Measurements from ENCODE around the gene DSTN. TPM values are rescaled to one million over a fixed set of nuclear protein-coding genes. Genes with fewer than 3 reads are reported as not detected.

DSTN gene
- total and polyA plus RNA-seq, 2 donors (not counting 3 experiments of a cell fraction or from before 2014, with no cell fraction given) = 66.1 to 300 TPM

DNA sequence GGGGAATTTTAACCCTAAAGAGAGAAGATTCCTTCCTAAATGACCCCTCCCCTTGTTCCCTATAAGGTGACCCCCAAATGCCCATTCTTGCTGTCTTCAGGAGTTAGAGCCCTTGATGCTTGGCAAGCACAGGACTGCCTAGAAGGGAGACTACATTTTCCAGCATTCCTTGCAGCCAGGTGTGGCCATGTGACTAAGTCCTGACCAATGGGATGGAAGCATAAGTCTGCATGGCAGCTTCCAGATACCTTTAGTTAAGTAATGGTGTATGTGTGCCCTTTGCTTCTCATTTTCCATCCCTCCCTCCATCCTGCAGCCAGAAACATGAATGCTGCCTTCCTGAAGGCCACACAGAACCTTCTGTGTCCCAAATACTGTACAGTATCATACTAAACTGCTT is 44.2 kb upstream of the DSTN start:
- H3K4me2 ChIP-seq (ENCODE audit: insufficient read depth, low read length) = no peak overlapping the region
- no peaks in the 10 kb centered on the region for H4K20me1 ChIP-seq (replicated peaks; ENCODE audit: control insufficient read depth, extremely low read depth, insufficient read depth, low read length)
- no peaks in the 10 kb centered on the region for H3K36me3 ChIP-seq (ENCODE audit: control insufficient read depth in 2 of 2, extremely low read depth in 1 of 2, insufficient read depth in 2 of 2, low read length in 2 of 2)
- no peaks in the 10 kb centered on the region for H3K9me3 ChIP-seq (replicated peaks; ENCODE audit: control insufficient read depth, insufficient read depth, low read length)
- dilution Hi-C loops (cut with MboI; ENCODE audit: extremely low pct_ligation_motif_present, low sequenced_read_pairs) = no loop called here
- no peaks in the 10 kb centered on the region for H3K79me2 ChIP-seq (ENCODE audit: control insufficient read depth, insufficient read depth, low read length)
- peak; percentile 64 for TF ChIP-seq MAX (IDR thresholded peaks at IDR 0.05; ENCODE audit: insufficient read depth, insufficient read length)
- TF ChIP-seq EZH2 (IDR thresholded peaks at IDR 0.05; ENCODE audit: borderline replicate concordance, low read depth, low read length, severe bottlenecking) = no peak
- peaks cover 13% of the 10 kb centered on the region for H3K4me1 ChIP-seq (ENCODE audit: control insufficient read depth, extremely low read depth, insufficient read depth, low read length)
- intact Hi-C loops (cut with micrococcal nuclease) = no loop called here
- no TSS peak for BruUV-seq (replicated peaks)
- DNase-seq (ENCODE audit: low read depth, low spot score) (peak; percentile 22), FAIRE-seq (peak; percentile 62)
- CTCF ChIA-PET = no interaction called here
- H3K27ac ChIP-seq (ENCODE audit: insufficient read depth, low read depth, low read length) = no peak overlapping the region
- POLR2A ChIA-PET = no interaction called here
- H2AFZ ChIP-seq (ENCODE audit: low read depth, low read length) = no peak overlapping the region
- no peaks in the 10 kb centered on the region for H3K27me3 ChIP-seq (ENCODE audit: control insufficient read depth in 2 of 2, insufficient read depth in 2 of 2, low read length in 2 of 2)
- H3K9ac ChIP-seq (replicated peaks; ENCODE audit: extremely low read depth, insufficient read depth, low read length) = no peak overlapping the region
- no peak overlapping the region for H3K4me3 ChIP-seq (replicated peaks in 1 of 3; ENCODE audit: insufficient read depth in 1 of 3, low read depth in 1 of 3, low read length in 3 of 3)
- no peaks in the 10 kb centered on the region for H3K9me1 ChIP-seq (replicated peaks; ENCODE audit: control insufficient read depth, extremely low read depth, insufficient read depth, low read length)

DNA sequence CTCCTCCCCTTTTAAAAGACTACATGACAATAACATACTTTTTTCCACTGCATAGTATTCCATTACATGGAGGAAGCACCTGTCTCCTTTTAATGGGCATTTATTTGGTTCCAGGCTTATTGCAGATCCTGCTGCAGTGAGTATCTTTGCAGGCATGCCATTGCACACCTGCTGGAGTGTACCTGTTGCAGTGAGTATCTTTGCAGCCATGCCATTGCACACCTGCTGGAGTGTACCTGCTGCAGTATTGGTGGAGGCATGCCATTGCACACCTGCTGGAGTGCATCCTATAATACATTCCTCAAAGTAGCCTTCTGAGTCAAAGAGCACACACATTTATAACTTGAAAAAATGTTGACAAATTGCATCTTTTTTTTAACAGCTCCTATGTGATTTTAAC is 40.3 kb upstream of the DSTN start:
- DNase-seq (ENCODE audit: low read depth, low spot score) = no peak
- dilution Hi-C loops (cut with MboI; ENCODE audit: extremely low pct_ligation_motif_present, low sequenced_read_pairs) (no loop called here), intact Hi-C loops (cut with micrococcal nuclease) (no loop called here)
- no peaks in the 10 kb centered on the region for H4K20me1 ChIP-seq (replicated peaks; ENCODE audit: control insufficient read depth, extremely low read depth, insufficient read depth, low read length)
- no peak overlapping the region for H3K4me3 ChIP-seq (replicated peaks in 1 of 3; ENCODE audit: insufficient read depth in 1 of 3, low read depth in 1 of 3, low read length in 3 of 3)
- H3K27me3 ChIP-seq (ENCODE audit: control insufficient read depth in 2 of 2, insufficient read depth in 2 of 2, low read length in 2 of 2) = no peaks in the 10 kb centered on the region
- no peak overlapping the region for H2AFZ ChIP-seq (ENCODE audit: low read depth, low read length)
- ChIA-PET CTCF (interaction anchor here (1.2 to 3.6 kb wide), 5 partner anchors 9 to 86 kb away, joined by 3 to 44 read pairs (median 8); partner anchors contain the start of gene DSTN), POLR2A (interaction anchor here (0.5 to 1.1 kb wide), 2 partner anchors 9 to 40 kb away, joined by 3 read pairs; partner anchors contain the start of gene DSTN)
- no TSS peak for BruUV-seq (replicated peaks)
- H3K79me2 ChIP-seq (ENCODE audit: control insufficient read depth, insufficient read depth, low read length) = no peaks in the 10 kb centered on the region
- no peaks in the 10 kb centered on the region for H3K9me3 ChIP-seq (replicated peaks; ENCODE audit: control insufficient read depth, insufficient read depth, low read length)
- FAIRE-seq = no peak
- no peaks in the 10 kb centered on the region for H3K36me3 ChIP-seq (ENCODE audit: control insufficient read depth in 2 of 2, extremely low read depth in 1 of 2, insufficient read depth in 2 of 2, low read length in 2 of 2)
- no peak overlapping the region for H3K4me2 ChIP-seq (ENCODE audit: insufficient read depth, low read length)
- H3K9me1 ChIP-seq (replicated peaks; ENCODE audit: control insufficient read depth, extremely low read depth, insufficient read depth, low read length) = no peaks in the 10 kb centered on the region
- no peak overlapping the region for H3K27ac ChIP-seq (ENCODE audit: insufficient read depth, low read depth, low read length)
- TF ChIP-seq GATA2 (IDR thresholded peaks at IDR 0.05; ENCODE audit: insufficient read depth, insufficient read length, low read depth, low read length) = no peak
- no peak for TF ChIP-seq MAX (IDR thresholded peaks at IDR 0.05; ENCODE audit: insufficient read depth, insufficient read length)
- TF ChIP-seq EZH2 (IDR thresholded peaks at IDR 0.05; ENCODE audit: borderline replicate concordance, low read depth, low read length, severe bottlenecking) = no peak
- TF ChIP-seq MYC (IDR thresholded peaks at IDR 0.05; ENCODE audit: low read depth, low read length) = no peak
- TF ChIP-seq FOS (IDR thresholded peaks at IDR 0.05; ENCODE audit: borderline replicate concordance, insufficient read depth, low read length) = no peak
- no peak for TF ChIP-seq JUN (IDR thresholded peaks at IDR 0.05; ENCODE audit: borderline replicate concordance, insufficient read depth, insufficient read length, low read depth)
- TF ChIP-seq POLR2AphosphoS5 (IDR thresholded peaks at IDR 0.05; ENCODE audit: insufficient read depth, low read depth, low read length) = no peak
- TF ChIP-seq CTCF (IDR thresholded peaks at IDR 0.05; ENCODE audit: extremely low read depth in 1 of 2, insufficient read depth in 1 of 2, low read depth in 1 of 2, low read length in 2 of 2) = no peak
- no peak for TF ChIP-seq POLR2A (IDR thresholded peaks at IDR 0.05; ENCODE audit: low read depth, low read length)
- H3K4me1 ChIP-seq (ENCODE audit: control insufficient read depth, extremely low read depth, insufficient read depth, low read length) = peaks cover 15% of the 10 kb centered on the region
- no peak overlapping the region for H3K9ac ChIP-seq (replicated peaks; ENCODE audit: extremely low read depth, insufficient read depth, low read length)

All from endothelial cell of umbilical vein (primary cell).